Astrocyte (in vitro differentiated cells and primary cell): Measurements from ENCODE around the gene SYNGR1. TPM values are rescaled to one million over a fixed set of nuclear protein-coding genes. Genes with fewer than 3 reads are reported as not detected.

Experiments
- DNase-seq: peaks from one replicate; pipeline ENCODE4 v3.0.0-alpha.2; 2010; ENCODE audit warnings: low read depth
- FAIRE-seq: peaks from 2 replicates; lab custom pipeline; 2011; peaks lifted over from hg19 to GRCh38; lab: Jason Lieb, UNC
- H2AFZ ChIP-seq: 2 replicates; pipeline ENCODE4 v1.6.0; 2012; ENCODE audit warnings: low read depth, low read length, inconsistent platforms
- H3K27ac ChIP-seq: 2 replicates; pipeline ENCODE4 v1.5.1; 2011; ENCODE audit warnings: low read depth, low read length, inconsistent platforms
- H3K27me3 ChIP-seq: 2 replicates; pipeline ENCODE4 v1.6.0; 2011; ENCODE audit warnings: low read length, inconsistent platforms; ENCODE audit not compliant: insufficient read depth
- H3K36me3 ChIP-seq: 2 replicates; pipeline ENCODE4 v1.5.1; 2011; ENCODE audit warnings: low read length, inconsistent platforms; ENCODE audit not compliant: insufficient read depth
- H3K4me1 ChIP-seq: 2 replicates; pipeline ENCODE4 v1.5.1; 2011; ENCODE audit warnings: low read length, inconsistent platforms; ENCODE audit not compliant: insufficient read depth
- H3K4me2 ChIP-seq: 2 replicates; pipeline ENCODE4 v1.6.0; 2012; ENCODE audit warnings: low read length, inconsistent platforms
- H3K4me3 ChIP-seq: 2 replicates; pipeline ENCODE4 v1.5.1; 2011; ENCODE audit warnings: low read depth, mild to moderate bottlenecking, low read length, inconsistent platforms; ENCODE audit not compliant: insufficient read depth
- H3K79me2 ChIP-seq: 2 replicates; pipeline ENCODE4 v1.6.0; 2012; ENCODE audit warnings: mild to moderate bottlenecking, low read length, inconsistent platforms; ENCODE audit not compliant: insufficient read depth
- H3K9ac ChIP-seq: 2 replicates; pipeline ENCODE4 v1.6.0; 2012; ENCODE audit warnings: mild to moderate bottlenecking, low read length, inconsistent platforms
- H3K9me3 ChIP-seq: 2 replicates; pipeline ENCODE4 v1.5.1; 2012; ENCODE audit warnings: low read depth, mild to moderate bottlenecking, low read length, inconsistent platforms; ENCODE audit not compliant: insufficient read depth
- H4K20me1 ChIP-seq: 2 replicates; pipeline ENCODE4 v1.6.0; 2012; ENCODE audit warnings: low read length, inconsistent platforms; ENCODE audit not compliant: insufficient read depth
- H3K27ac Mint-ChIP-seq: one replicate; pipeline ENCODE4 v1.8.0; 2021; ENCODE audit warnings: mild to moderate bottlenecking, mixed read lengths; ENCODE audit not compliant: unreplicated experiment
- H3K27me3 Mint-ChIP-seq: one replicate; pipeline ENCODE4 v1.8.0; 2021; ENCODE audit warnings: low read depth, mixed read lengths; ENCODE audit not compliant: unreplicated experiment
- H3K36me3 Mint-ChIP-seq: one replicate; pipeline ENCODE4 v1.8.0; 2021; ENCODE audit warnings: low read depth, mixed read lengths; ENCODE audit not compliant: unreplicated experiment
- H3K4me1 Mint-ChIP-seq: one replicate; pipeline ENCODE4 v1.8.0; 2021; ENCODE audit warnings: low read depth, mixed read lengths; ENCODE audit not compliant: unreplicated experiment
- H3K4me3 Mint-ChIP-seq: one replicate; pipeline ENCODE4 v1.8.0; 2021; ENCODE audit warnings: mild to moderate bottlenecking, moderate library complexity, mixed read lengths; ENCODE audit not compliant: unreplicated experiment
- H3K9me3 Mint-ChIP-seq: one replicate; pipeline ENCODE4 v1.8.0; 2021; ENCODE audit warnings: mild to moderate bottlenecking, mixed read lengths; ENCODE audit not compliant: unreplicated experiment
- EZH2 ChIP-seq: IDR thresholded peaks from 2 replicates; pipeline ENCODE4 v1.6.1; 2012; ENCODE audit warnings: mild to moderate bottlenecking, low read length, inconsistent platforms; ENCODE audit not compliant: insufficient read depth
- total RNA-seq: library from RNA; stranded (reverse); gene quantifications from 2 replicates; pipeline ENCODE4 v1.2.1, GENCODE V29; 2021
- TF ChIP-seq, protein P1 (sequence below): IDR thresholded peaks from 2 replicates; pipeline ENCODE4 v1.5.1; 2011; ENCODE audit warnings: low read depth, mild to moderate bottlenecking, inconsistent platforms, low read length, moderate library complexity; ENCODE audit not compliant: insufficient read depth

SYNGR1 gene
- total RNA-seq, 1 donor from 2014 or later: 12.0 TPM

DNA sequence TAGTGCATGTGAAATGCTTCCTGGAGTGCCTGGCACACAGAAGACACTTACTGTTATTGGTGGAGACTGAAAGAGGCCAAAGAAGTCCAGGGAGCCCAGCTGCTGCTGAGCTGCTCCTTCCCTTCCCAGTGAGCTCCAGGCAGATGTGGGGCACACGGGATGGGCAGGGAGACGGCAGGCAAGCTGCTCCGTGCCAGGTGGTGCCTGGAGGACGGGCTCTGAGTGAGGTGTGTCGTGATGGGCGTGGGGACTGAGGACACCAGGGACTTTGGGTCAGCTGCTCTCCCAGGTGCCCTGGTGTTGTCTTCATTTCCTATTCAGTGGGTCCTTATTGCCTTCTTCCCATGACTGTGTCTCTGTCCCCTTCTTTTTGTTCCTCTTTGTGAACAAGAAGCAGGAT, 69.3 kb downstream of the SYNGR1 start:
- Histone ChIP-seq H3K9ac (no peak overlapping the region), H3K79me2 (no peaks in the 10 kb centered on the region), H3K4me3 (no peak overlapping the region), H3K9me3 (no peaks in the 10 kb centered on the region), H3K4me1 (no peaks in the 10 kb centered on the region), H2AFZ (no peak overlapping the region), H3K36me3 (peaks cover 8% of the 10 kb centered on the region), H3K27me3 (no peaks in the 10 kb centered on the region), H4K20me1 (peaks cover 2% of the 10 kb centered on the region), H3K4me2 (no peak overlapping the region), H3K27ac (no peak overlapping the region)
- DNase-seq (no peak), FAIRE-seq (no peak)
- Mint-ChIP-seq H3K9me3 (no peaks in the 10 kb centered on the region), H3K27ac (no peak overlapping the region), H3K27me3 (no peaks in the 10 kb centered on the region), H3K4me1 (no peaks in the 10 kb centered on the region), H3K36me3 (peaks cover 36% of the 10 kb centered on the region), H3K4me3 (no peak overlapping the region)
- no peak for TF ChIP-seq EZH2
- TF ChIP-seq, protein P1, sequence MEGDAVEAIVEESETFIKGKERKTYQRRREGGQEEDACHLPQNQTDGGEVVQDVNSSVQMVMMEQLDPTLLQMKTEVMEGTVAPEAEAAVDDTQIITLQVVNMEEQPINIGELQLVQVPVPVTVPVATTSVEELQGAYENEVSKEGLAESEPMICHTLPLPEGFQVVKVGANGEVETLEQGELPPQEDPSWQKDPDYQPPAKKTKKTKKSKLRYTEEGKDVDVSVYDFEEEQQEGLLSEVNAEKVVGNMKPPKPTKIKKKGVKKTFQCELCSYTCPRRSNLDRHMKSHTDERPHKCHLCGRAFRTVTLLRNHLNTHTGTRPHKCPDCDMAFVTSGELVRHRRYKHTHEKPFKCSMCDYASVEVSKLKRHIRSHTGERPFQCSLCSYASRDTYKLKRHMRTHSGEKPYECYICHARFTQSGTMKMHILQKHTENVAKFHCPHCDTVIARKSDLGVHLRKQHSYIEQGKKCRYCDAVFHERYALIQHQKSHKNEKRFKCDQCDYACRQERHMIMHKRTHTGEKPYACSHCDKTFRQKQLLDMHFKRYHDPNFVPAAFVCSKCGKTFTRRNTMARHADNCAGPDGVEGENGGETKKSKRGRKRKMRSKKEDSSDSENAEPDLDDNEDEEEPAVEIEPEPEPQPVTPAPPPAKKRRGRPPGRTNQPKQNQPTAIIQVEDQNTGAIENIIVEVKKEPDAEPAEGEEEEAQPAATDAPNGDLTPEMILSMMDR: no peak

DNA sequence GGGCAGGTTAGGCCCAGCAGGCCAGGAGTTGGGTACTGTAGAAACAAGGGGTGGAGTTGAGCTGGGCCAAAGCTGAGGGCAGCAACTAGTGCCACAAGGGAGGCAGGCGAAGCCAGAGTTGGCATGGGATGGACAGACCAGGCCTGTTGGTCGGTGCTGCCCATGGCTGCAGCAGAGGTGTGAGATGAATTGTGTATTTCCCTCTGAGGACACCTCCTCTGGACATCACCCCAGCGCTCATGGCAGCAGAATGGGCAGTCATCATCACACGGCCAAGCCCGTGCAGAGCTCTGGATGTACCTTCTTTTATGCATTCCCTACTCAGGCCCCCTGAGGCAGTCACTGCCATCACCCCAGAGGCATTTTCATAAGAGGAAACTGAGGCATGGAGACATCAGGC, 70.1 kb downstream of the SYNGR1 start:
- H3K36me3 Mint-ChIP-seq: peaks cover 36% of the 10 kb centered on the region
- no peaks in the 10 kb centered on the region for H4K20me1 ChIP-seq
- H3K9me3 Mint-ChIP-seq: no peaks in the 10 kb centered on the region
- no peak for TF ChIP-seq EZH2
- TF ChIP-seq, protein P1: no peak
- H3K9me3 ChIP-seq: no peaks in the 10 kb centered on the region
- H3K27ac Mint-ChIP-seq: no peak overlapping the region
- H3K4me1 Mint-ChIP-seq: no peaks in the 10 kb centered on the region
- no peak overlapping the region for H3K4me3 ChIP-seq
- H3K79me2 ChIP-seq: no peaks in the 10 kb centered on the region
- H2AFZ ChIP-seq: no peak overlapping the region
- FAIRE-seq: no peak
- H3K4me3 Mint-ChIP-seq: no peak overlapping the region
- no peaks in the 10 kb centered on the region for H3K27me3 Mint-ChIP-seq
- H3K27ac ChIP-seq: no peak overlapping the region
- DNase-seq: no peak
- no peak overlapping the region for H3K4me2 ChIP-seq
- H3K9ac ChIP-seq: no peak overlapping the region
- peaks cover 8% of the 10 kb centered on the region for H3K36me3 ChIP-seq
- H3K27me3 ChIP-seq: no peaks in the 10 kb centered on the region
- H3K4me1 ChIP-seq: no peaks in the 10 kb centered on the region

DNA sequence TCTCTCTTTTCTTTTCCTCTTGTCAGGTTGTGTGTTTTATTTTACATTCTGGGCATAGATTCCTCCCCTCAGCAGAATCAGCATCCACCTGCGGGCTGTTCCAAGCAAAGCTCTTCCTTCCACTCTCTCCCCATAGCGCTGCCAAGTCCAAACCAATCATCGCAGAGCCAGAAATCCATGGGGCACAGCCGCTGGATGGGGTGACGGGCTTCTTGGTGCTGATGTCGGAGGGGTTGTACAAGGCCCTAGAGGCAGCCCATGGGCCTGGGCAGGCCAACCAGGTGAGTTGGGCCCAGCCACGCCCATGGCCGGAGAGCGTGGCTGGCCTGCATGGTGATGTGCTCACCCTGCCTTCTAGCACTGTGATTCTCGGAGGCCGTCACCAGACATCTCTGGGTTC, 71.9 kb downstream of the SYNGR1 start:
- Histone ChIP-seq H3K36me3 (peaks cover 8% of the 10 kb centered on the region), H3K9me3 (no peaks in the 10 kb centered on the region), H3K27me3 (no peaks in the 10 kb centered on the region), H3K79me2 (no peaks in the 10 kb centered on the region), H3K27ac (no peak overlapping the region), H3K9ac (no peak overlapping the region), H3K4me1 (no peaks in the 10 kb centered on the region), H4K20me1 (no peaks in the 10 kb centered on the region), H3K4me2 (no peak overlapping the region), H2AFZ (no peak overlapping the region), H3K4me3 (no peak overlapping the region)
- Mint-ChIP-seq H3K9me3 (no peaks in the 10 kb centered on the region), H3K27ac (no peak overlapping the region), H3K27me3 (no peaks in the 10 kb centered on the region), H3K4me1 (no peaks in the 10 kb centered on the region), H3K36me3 (peaks cover 34% of the 10 kb centered on the region), H3K4me3 (no peak overlapping the region)
- FAIRE-seq (no peak), DNase-seq (no peak)
- TF ChIP-seq EZH2: no peak
- TF ChIP-seq, protein P1: no peak
